Activated CD8-positive, alpha-beta T cell treated with anti-CD3 and anti-CD28 coated beads for 36 hours (primary cell): Measurements from ENCODE around the gene PRKAR2B. TPM values are rescaled to one million over a fixed set of nuclear protein-coding genes. Genes with fewer than 3 reads are reported as not detected.

Source experiments
- ATAC-seq: fragments of 200-7000 bp; cut with Tn5 transposase; one replicate; pipeline ENCODE4 v1.10.0; 2021; ENCODE audit warnings: mild to moderate bottlenecking, moderate library complexity
- CTCF ChIA-PET: fragments of 350-600 bp; sonication (Branson Sonifier 250); formaldehyde crosslinking; loops from one replicate; lab custom pipeline; 2021; ENCODE audit warnings: antibody characterized with exemption; lab: Charles Lee
- POLR2A ChIA-PET: fragments of 350-600 bp; sonication (Branson Sonifier 250); formaldehyde crosslinking; loops from one replicate; lab custom pipeline; 2021; ENCODE audit warnings: antibody characterized with exemption; lab: Charles Lee
- DNase-seq: peaks from one replicate; pipeline ENCODE4 v3.0.0-alpha.2; 2020
- H3K27ac Mint-ChIP-seq: one replicate; pipeline ENCODE4 v1.8.0; 2021; ENCODE audit warnings: mild to moderate bottlenecking, mixed read lengths
- H3K27me3 Mint-ChIP-seq: one replicate; pipeline ENCODE4 v1.8.0; 2021; ENCODE audit warnings: mixed read lengths
- H3K36me3 Mint-ChIP-seq: one replicate; pipeline ENCODE4 v1.8.0; 2021; ENCODE audit warnings: low read depth, mixed read lengths
- H3K4me1 Mint-ChIP-seq: one replicate; pipeline ENCODE4 v1.8.0; 2021; ENCODE audit warnings: low read depth, mixed read lengths
- H3K4me3 Mint-ChIP-seq: one replicate; pipeline ENCODE4 v1.8.0; 2021; ENCODE audit warnings: mild to moderate bottlenecking, moderate library complexity, mixed read lengths
- H3K9me3 Mint-ChIP-seq: one replicate; pipeline ENCODE4 v1.8.0; 2021; ENCODE audit warnings: mixed read lengths
- CTCF ChIP-seq: fragments of 200-600 bp; IDR thresholded peaks from one replicate; pipeline ENCODE4 v1.8.0; 2022; ENCODE audit warnings: antibody characterized with exemption, mild to moderate bottlenecking
- intact Hi-C: fragments of 100-400 bp; cut with micrococcal nuclease; formaldehyde crosslinking; loops from one replicate; pipeline ENCODE4 v1.10.0; 2022
- total RNA-seq, 2 experiments: library from RNA; stranded (reverse); gene quantifications; one replicate each; pipeline ENCODE4 v1.2.3, GENCODE V29; 2021

The PRKAR2B gene
- total RNA-seq, 2 experiments from 2014 or later: 1.1 to 1.3 TPM

- ChIA-PET CTCF (interaction anchor here (0.6 to 1.0 kb wide), 2 partner anchors 13 to 140 kb away, joined by 3 read pairs; no protein-coding TSS in a partner anchor), POLR2A (no interaction called here)
- Mint-ChIP-seq H3K36me3 (peaks cover 33% of the 10 kb centered on the region), H3K4me3 (no peak overlapping the region), H3K9me3 (no peaks in the 10 kb centered on the region), H3K27ac (no peak overlapping the region), H3K27me3 (no peaks in the 10 kb centered on the region), H3K4me1 (no peaks in the 10 kb centered on the region)
- DNase-seq: no peak
- no peak for ATAC-seq
- TF ChIP-seq CTCF: no peak
- intact Hi-C loops: no loop called here
Measured at GRCh38 chr7:107206706-107207105, 162.2 kb downstream of the PRKAR2B start.

GRCh38 chr7:107207459-107207858, 163.0 kb downstream of the PRKAR2B start:
- H3K36me3 Mint-ChIP-seq: peaks cover 31% of the 10 kb centered on the region
- ChIA-PET POLR2A (interaction anchor here (1.2 kb wide), 1 partner anchor 16 kb away, joined by 4 read pairs; no protein-coding TSS in a partner anchor), CTCF (no interaction called here)
- no peak overlapping the region for H3K4me3 Mint-ChIP-seq
- peaks cover 2% of the 10 kb centered on the region for H3K4me1 Mint-ChIP-seq
- TF ChIP-seq CTCF: no peak
- DNase-seq: no peak
- H3K27me3 Mint-ChIP-seq: no peaks in the 10 kb centered on the region
- peak overlapping the region; percentile 27 for H3K27ac Mint-ChIP-seq
- H3K9me3 Mint-ChIP-seq: no peaks in the 10 kb centered on the region
- intact Hi-C loops: no loop called here
- no peak for ATAC-seq

- no peak for TF ChIP-seq CTCF
- peaks cover 6% of the 10 kb centered on the region for H3K4me1 Mint-ChIP-seq
- peaks cover 31% of the 10 kb centered on the region for H3K36me3 Mint-ChIP-seq
- no peaks in the 10 kb centered on the region for H3K27me3 Mint-ChIP-seq
- intact Hi-C loops: no loop called here
- no peak overlapping the region for H3K4me3 Mint-ChIP-seq
- H3K9me3 Mint-ChIP-seq: no peaks in the 10 kb centered on the region
- POLR2A ChIA-PET: interaction anchor here (1.2 kb wide), 1 partner anchor 16 kb away, joined by 4 read pairs; no protein-coding TSS in a partner anchor
- ATAC-seq (no peak), DNase-seq (no peak)
- CTCF ChIA-PET: no interaction called here
- H3K27ac Mint-ChIP-seq: no peak overlapping the region
Measured at GRCh38 chr7:107208024-107208521, 163.6 kb downstream of the PRKAR2B start.

GRCh38 chr7:107208563-107208962, 164.1 kb downstream of the PRKAR2B start:
- no peak overlapping the region for H3K27ac Mint-ChIP-seq
- intact Hi-C loops: no loop called here
- no peak for TF ChIP-seq CTCF
- no peak for ATAC-seq
- ChIA-PET CTCF (no interaction called here), POLR2A (no interaction called here)
- no peak for DNase-seq
- H3K9me3 Mint-ChIP-seq: peaks cover under 1% of the 10 kb centered on the region
- H3K36me3 Mint-ChIP-seq: peaks cover 34% of the 10 kb centered on the region
- no peak overlapping the region for H3K4me3 Mint-ChIP-seq
- peaks cover 6% of the 10 kb centered on the region for H3K4me1 Mint-ChIP-seq
- no peaks in the 10 kb centered on the region for H3K27me3 Mint-ChIP-seq

GRCh38 chr7:107209565-107209964, 165.1 kb downstream of the PRKAR2B start:
- Mint-ChIP-seq H3K4me3 (no peak overlapping the region), H3K36me3 (peaks cover 31% of the 10 kb centered on the region), H3K9me3 (peaks cover 4% of the 10 kb centered on the region), H3K27me3 (no peaks in the 10 kb centered on the region), H3K27ac (no peak overlapping the region), H3K4me1 (peaks cover 6% of the 10 kb centered on the region)
- intact Hi-C loops: no loop called here
- TF ChIP-seq CTCF: no peak
- POLR2A ChIA-PET: no interaction called here
- DNase-seq: no peak
- CTCF ChIA-PET: no interaction called here
- no peak for ATAC-seq
